ENCODE results near the gene CD200.

Gene CD200, protein sequence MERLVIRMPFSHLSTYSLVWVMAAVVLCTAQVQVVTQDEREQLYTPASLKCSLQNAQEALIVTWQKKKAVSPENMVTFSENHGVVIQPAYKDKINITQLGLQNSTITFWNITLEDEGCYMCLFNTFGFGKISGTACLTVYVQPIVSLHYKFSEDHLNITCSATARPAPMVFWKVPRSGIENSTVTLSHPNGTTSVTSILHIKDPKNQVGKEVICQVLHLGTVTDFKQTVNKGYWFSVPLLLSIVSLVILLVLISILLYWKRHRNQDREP

DNA sequence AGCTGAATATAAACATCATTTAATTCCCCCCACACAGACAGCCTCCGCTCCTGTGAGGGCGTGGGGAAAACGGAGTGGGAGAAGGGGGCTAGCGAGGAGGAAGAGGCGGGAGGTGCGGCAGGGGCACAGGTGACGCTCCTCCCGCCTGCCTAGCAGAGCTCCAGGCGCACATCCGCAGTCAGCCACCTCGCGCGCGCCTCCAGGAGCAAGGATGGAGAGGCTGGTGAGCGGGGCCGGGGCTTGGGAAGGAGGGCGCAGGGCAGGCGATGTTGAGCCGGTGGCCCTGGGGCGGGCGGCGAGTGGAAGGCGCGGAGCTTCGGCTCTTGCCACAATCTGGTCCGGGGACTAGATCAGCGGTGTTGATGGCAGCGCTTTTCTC, at the start of gene CD200:
Gene CD200, plus strand, starts transcription at position 155 of the 379 bp plus-strand sequence. Its CDS starts 57 bp downstream, at position 212.
- DNase-seq: peak; percentile 58

DNA sequence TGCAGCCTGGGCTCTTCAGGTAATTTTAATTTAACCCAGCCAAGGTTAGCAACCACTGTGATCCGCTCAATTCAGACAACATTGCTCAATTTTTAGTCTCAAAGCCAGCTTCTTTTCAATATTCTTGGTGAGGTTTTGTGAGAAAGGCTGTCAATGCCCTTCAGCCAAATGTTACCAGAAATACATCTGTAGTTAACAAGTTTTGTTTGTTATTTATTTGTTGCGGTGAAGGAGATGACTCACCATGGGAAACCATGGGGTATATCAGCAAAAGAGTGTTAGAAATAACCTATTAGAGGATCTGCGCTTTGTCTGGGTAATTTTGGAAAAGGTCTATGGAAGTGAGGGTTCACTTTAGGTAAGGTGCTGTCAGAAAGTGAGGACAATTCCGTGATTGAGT, 43.9 kb upstream of the CD200 start:
- DNase-seq: no peak

DNA sequence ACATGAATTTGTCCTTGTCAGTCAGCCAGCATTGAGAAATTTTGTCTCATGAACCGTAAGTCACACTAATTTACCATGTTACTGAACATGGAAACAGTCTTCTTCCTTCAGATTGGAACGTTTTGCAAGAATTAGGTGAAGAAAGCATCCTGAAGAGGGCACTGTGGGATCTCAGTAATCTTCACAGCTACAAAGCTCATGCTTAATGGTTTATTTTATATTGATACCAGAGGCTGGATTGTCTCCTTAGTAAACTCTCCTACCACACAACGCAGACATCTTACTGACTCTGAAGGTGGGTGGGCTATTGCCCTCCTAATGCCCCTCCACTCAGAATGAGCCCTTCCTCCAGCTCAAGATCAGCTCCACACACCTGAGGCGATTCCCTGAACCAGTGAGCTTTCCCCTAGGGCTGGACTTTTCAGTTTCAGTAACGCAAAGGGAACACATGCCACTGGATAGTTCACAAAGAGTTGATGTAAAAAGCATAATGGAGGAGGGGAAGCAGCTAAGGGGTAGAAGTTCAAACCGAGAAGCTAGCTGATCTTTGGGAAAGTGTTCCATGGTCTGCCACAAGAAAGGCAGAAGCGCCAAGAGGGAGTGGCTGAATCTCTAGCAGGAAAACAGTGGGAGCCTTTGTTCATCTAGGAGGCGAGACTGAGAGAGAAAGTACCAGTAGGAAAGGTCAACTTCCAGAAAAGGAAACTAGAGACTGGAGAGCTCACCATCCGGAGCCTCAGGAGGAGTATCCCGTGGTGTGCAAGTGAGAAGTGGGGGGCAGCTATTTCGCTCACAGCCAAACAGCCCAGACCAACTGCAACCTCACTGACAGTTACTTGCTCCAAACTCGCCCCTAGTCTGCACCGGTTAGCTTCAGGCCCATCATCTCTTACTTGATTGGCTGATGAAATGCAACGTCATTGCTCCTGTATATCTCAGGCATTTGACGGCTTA, 39.3 kb upstream of the CD200 start, which contains the start of gene SLC9C1:
Gene SLC9C1, minus strand, starts transcription at position 849 of the 954 bp plus-strand sequence. CDS start 7,425 bp downstream, outside the sequence.
- DNase-seq: no peak

DNA sequence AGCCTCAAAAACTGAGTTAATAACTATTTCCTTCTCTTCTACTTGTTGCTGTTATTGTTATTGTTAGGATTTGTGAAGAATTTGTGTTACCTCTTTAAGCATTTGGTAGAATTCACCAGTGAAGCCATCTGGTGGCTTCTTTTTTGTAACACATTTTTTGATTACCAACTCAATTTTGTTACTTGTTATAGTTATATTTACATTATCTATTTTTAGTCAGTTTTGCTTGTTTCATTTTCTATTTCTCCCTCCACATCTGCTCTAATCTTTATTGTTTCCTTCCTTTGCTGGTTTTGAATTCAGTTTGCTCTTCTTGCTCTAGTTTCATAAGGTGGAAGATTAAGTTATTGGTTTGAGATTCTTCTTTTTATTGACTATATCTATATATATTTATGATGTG, 35.2 kb upstream of the CD200 start:
- DNase-seq: no peak

DNA sequence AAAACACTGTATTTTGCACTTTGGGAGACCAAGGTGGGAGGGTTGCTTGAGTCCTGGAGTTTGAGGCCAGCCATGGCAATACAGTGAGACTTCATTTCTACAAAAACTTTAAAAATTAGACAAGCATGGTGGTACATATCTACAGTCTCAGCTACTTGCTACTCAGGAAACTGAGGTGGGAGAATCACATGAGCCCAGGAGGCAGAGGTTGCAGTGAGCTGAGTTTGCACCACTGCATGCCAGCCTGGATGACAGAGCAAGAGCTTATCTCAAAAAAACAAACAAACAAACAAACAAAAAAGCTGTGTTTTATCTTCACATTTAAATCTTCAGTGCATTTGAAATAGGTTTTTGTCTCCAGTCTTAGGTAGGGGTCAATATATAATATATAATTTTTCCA, 34.2 kb upstream of the CD200 start:
- no peak for DNase-seq

DNA sequence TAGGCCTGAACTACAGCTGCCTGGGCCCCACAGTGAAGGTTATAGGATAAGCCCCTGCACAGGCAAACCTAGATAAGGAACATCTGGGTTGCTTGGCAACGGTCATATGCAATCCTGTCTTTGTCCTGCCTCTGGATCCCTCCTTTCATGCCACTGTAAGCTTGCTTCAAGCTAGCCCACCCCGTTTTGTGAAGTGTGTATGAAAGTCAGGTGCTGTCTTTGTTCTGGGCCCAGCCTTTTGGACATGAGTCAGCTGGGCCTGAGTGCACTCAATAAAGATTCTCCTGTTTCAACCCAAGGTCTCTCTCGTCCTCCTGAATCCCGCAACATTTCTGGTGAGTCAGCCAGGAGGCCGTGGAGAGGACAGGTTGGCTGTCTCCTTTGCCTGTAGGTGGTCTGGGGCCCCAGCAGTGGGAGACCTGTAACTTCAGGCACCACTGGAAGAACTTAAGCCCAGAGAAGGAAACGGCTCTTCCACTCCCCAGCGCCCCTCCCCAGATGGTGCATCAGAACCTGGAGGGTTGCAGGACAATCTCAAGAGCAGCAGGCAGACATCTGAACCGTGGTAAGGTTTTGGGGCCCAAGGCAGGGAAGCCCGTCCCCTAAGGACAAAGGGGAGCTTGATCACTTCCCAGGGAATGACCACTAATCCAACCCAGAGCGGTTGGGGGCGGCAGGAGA, 30.7 kb upstream of the CD200 start:
- DNase-seq: no peak

DNA sequence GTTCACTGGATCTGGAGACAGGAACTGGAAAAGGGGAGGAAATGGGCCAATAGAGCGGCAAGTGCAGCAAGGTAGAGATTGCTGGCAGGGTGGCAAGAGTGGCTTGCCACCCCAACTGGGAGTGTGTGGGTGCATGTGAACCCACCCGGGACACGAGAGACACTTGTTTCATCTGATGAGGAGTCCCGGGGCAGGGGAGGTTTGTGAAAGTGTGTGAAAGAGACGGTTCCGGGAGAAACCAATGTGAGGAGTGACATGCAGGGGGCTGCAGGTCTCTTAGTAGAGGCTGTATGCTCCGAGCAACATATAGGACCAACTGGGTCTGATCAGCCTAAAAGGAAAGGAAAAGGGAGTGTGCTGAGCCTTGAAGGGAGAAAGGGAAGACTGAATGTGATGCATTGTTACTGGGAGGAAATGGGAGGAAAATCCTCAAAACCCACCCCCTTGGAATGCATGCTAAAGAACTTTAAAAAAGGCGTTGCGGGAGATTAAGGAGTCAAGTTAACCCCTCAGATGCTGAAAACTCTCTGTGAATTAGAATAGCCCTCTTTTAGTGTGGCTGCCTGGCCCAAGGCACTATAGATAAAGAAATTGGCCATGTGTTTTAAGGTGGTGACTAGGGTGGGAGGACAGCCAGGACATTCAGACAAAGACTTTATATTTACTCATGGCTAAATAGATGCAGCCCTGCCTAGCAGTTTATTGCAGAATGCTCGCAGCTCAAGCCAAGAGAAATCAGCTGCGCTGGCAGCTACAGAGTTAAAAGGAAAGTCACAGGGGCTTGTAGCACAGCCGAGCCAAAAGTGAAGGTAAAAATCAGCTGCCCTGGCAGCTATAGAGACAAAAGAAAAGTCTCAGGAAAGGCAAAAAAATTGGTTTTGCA, 29.8 kb upstream of the CD200 start:
- DNase-seq: no peak

DNA sequence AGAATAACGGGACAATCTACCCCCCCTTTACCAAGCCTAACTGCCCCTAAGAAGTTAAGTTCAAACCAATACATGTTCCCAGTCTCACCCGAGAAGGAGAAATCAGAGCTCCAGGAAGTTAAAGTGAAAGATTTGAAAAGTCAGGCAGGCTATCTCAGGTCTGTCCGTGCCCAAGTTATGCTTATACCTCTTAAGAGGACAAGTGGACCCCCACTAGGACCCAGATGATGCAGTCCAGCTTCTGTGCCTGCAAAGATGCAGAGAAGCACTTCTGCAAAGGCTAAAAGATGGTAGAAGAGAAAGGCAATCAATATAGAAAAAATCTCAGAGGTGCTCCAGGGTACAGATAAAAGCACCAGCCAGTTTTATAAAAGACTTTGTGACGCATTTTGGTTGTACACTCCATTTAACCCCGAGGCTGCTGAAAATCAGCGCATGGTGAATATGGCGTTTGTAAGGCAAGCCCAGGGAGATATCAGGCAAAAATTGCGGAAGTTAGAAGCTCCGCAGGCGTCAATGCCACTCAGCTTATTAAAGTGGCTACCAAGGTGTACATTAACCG, 29.1 kb upstream of the CD200 start:
- no peak for DNase-seq

DNA sequence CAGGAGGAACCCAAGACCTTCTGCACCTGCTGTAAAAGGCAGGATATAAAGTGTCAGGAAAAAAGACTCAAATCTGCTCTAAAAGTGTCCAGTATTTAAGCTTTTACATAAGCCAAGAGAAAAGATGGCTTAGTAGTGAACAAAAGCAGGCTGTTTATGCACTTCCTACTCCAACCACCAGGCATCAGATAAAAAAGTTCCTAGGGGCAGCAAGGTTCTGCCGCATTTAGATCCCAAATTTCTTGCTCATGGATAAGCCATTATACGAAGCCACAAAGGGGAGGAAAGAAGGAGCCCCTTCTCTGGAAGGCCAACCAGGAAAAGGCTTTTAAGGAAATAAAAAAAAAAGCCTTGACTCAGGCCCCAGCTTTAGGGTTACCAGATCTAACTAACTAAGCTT, 28.3 kb upstream of the CD200 start:
- no peak for DNase-seq

DNA sequence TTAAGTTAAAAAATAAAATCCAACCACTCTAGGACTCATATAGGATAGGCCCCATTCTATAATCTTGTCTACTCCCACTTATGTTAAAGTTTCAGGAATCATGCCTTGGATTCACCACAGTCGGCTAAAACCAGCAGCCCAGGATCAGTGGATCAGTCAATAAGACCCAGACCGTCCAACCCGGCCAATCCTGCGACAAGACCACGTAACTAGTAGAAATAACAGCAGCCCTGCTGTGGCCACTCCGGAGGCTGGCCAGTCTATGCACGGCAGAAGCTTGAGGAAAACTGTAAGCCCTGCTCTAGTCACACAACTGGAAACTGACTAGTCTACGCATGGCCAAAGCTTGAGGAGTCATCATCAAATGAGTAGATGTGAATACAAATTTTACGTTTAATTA, 26.1 kb upstream of the CD200 start:
- no peak for DNase-seq

DNA sequence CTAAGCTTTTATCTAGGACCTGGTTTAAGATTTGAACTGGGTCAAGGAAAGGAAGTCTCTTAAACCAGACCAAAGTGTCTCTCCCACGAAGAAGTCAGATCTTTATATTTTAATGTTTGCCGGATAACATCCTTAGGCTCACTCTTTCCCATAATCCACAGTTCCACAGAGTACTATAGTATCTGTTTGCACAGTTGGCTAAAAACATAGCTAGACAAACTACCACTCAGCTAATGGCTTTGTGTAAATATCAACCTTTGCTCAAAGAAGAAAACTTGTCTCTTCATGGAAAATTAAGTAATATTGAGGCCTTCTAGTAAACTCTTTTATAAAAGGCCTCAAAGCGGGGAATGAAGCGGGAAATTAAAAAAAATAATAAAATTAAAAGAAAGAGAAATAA, 25.4 kb upstream of the CD200 start:
- no peak for DNase-seq

DNA sequence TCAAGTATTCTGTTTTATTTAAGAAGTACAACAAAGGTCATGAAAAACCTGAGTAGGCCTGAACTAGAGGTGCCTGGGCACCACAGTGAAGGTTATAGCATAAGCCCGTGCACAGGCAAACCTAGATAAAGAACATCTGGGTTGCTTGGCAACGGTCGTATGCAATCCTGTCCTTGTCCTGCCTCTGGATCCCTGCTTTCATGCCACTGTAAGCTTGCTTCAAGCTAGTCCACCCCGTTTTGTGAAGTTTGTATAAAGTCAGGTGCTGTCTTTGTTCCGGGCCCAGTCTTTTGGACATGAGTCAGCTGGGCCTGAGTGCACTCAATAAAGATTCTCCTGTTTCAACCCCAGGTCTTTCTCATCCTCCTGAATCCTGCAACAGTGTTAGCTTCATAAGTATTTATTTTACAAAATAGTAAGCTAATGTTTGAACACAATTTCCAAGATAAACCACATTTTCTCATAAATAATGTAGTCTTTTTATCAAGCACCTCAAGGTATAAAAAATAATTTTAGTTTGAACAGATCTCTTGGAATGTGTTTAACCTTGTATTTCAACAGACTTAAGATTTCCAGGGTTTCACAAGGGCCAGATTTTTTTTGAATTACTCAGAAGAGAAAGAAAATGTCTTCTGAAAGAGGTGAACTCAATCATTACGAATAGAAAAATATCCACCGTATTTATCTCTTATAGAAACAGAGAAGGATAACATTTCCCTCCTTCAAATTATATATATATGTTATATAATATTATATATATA, 24.6 kb upstream of the CD200 start:
- no peak for DNase-seq

DNA sequence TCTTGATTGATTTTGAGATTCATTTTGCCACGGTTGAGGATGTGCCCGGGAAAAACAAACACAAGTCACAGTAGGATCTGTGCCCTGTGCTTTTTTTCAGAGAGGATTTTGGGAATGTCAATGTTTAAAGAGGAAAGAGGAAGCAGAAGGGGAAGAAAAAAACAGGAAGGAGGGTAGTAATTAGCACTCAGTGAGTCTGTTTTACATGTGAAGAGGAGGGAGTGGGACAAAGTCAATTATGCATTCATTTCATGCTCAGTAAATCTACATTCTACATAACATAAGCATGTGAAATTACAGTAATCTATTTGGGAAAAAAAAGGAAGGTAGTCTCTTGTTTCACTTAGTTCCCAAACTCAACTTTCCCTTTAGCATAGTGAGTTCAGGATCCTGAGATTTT, 18.3 kb upstream of the CD200 start:
- DNase-seq: no peak

DNA sequence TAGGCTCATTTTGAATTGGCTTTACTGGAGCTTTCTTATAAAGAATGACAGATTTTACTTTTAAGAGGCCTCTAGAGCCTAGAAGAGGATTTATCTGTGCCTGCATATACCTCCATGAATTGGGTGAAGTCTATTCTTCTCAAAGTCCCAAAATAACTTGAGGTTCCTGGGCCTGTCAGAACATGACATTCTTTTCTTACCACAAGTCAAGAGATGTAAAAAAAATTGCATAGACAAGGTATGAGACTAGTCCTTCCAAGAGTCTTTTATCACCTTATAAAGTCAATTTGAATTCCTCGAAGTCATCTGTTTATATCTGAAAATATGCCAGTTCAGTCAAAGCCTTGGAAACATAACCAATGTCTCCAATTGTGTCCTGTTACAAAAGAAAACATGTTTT, 17.2 kb upstream of the CD200 start:
- DNase-seq: no peak

DNA sequence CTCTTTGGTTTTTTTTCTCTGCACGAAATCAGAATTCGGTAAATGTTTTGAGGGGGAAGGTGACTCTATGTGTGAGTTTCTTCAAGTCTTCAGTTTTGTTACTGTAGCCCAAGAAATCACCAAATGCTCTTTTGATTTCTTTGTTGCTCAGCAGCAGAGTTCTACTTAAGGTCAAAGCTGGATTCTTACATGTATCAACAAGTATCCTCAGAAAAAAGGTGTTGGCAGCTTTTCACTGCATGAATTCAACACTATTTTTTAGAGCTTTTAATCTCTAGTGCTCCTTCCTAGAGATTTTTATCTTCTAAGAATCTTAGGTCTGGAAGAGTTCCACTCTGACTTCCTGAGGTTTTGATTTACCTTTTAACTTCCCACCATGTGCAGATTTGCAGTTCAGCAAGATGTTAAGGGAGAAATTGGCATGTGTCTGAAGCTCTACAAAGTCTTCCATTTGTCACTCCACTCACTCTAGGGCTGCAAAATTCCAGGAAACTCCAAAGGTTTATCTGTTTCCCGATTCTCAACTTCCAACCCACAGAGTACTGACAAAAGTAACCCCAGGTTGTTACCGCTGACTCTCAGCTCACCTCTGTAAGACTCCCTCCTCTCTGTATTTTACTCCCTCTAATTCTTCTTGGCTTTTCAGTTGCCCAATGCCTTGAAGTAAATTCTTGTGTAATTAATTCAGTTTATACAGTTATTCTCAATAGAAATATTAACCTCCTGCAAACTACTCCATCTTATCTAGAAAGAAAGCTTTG, 13.3 kb upstream of the CD200 start:
- DNase-seq: no peak

DNA sequence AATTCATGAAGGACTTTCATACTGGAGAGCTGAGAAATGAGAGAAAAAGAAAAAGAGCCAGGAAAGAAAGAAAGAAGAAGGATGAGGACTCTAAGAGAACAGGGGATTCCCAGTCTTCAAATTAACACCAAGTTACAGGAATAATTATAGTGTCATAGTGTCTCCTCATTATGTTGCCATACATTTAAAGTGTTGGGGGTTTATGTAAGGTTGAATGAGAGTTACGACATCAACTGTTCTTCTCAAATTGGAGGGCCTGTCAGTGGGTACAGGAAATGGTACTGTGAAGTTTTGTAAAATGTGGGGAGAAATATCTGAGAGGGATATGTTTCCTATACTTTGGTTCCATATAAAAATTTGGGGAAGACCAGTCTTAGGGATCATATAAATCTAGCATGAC, 12.3 kb upstream of the CD200 start:
- DNase-seq: no peak

DNA sequence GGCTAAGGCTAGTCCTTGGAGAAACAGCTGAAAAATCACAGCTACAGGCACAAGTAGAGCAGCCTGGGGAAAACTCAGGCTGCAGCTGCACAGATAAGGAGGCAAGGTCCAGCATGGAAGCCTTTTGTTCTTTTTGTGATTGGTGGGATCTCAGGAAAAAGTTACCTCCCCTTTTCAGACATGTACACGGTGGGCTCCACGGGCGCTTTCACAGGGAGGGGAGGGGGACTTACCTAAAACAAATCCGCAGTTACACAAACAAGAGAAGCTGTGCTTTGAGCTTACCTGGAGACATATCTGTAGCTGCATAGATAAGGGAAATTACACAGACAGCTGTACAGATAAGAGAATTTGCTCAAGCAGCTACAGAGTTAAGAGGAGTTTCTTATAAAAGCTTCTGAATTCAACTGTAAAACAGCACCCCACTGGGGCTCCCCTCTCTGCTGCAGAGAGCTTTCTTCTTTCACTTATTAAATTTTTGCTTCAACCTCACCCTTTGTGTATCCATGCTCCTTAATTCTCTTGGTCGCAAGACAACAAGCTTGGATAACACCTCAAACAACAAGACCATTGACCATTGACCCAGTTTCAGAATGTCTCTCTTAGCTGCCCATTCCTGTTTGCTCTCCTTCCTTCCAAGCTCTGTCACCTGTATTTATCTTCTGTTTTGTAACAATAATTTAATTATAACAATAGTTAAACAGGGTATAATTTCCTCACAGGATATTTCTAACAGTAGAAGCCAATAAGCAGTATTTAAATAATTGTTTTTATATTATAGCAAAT, 10.9 kb upstream of the CD200 start:
- DNase-seq: no peak

DNA sequence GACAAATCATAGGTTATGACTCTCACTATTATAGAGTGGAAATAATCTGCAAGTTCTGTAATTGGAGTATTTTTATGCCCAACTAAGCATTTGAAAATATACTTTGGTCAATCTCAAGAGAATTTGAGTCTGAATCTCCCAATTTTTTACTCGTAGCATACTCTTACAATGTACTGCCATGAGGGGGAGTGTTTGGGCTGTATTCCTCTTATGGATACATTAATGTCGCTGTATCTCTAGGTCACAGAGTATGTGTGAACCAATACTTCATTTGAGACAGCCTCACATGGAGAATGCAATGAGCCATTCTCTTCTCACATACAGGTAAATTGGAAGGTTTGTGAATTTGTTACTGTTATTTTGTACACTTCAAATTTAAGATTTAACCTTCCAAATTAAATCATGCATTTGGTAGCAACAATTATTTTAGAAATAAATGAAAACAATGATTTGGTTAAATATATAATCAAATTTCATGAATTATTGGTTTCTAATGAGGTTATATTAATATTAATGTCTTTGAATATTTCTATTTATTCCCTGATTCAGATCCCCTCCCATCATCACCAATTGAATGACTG, 5.5 kb upstream of the CD200 start:
- DNase-seq: no peak

DNA sequence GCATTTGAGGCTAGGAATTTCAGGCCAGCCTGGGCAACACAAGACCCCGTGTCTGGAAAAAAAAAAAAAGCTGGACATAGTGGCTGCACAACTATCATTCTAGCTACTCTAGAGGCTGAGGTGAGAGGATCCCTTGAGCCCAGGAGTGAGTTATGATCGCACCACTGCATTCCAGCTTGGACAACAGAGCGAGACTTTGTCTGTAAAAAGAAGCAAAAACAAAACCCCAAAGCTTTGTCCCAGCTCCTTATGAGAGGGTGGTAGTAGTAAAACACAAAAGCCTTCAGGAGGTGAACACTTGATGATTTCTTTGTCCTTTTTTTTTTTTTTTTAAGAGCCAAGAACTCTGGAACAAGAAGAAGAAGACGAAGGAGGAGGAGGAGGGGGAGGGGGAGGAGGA, 1.1 kb upstream of the CD200 start:
- no peak for DNase-seq

All from activated T-cell treated with anti-CD3 and anti-CD28 coated beads, Interleukin-2, amount 50 U/mL, for 1 hour (primary cell).